SK-N-SH (cell line): ENCODE data around the gene CCDC88C. TPM values are rescaled to one million over a fixed set of nuclear protein-coding genes. Genes with fewer than 3 reads are reported as not detected.

Experiments
- CTCF ChIA-PET: fragments of 300-600, 350-600 bp; formaldehyde crosslinking; extraction: SDS; loops from one replicate; lab custom pipeline; 2021; lab: Yijun Ruan, JAX
- POLR2A ChIA-PET: fragments of 350-600 bp; sonication (Branson Sonifier 250); formaldehyde crosslinking; extraction: SDS; loops from one replicate; lab custom pipeline; 2020; ENCODE audit warnings: antibody characterized with exemption, inconsistent platforms; lab: Yijun Ruan, JAX
- DNase-seq: peaks from one replicate; pipeline ENCODE4 v3.0.0; 2012
- H2AFZ ChIP-seq: fragments of 200-600 bp; sonication (generic); 2 replicates; pipeline ENCODE4 v1.8.1; 2016; ENCODE audit warnings: antibody characterized with exemption, mild to moderate bottlenecking, low read depth
- H3F3A ChIP-seq: fragments of 200-600 bp; sonication (generic); replicated peaks from 2 replicates; pipeline ENCODE3; 2016; ENCODE audit warnings: antibody characterized with exemption, mild to moderate bottlenecking; ENCODE audit not compliant: insufficient read depth
- H3K27ac ChIP-seq, 2 experiments: fragments of 200-500 bp in 1 of 2; fragments of 200-600 bp in 1 of 2; sonication (Bioruptor generic) in 1 of 2; sonication (generic), shearing (Covaris generic) in 1 of 2; 2 replicates each; pipeline versions ENCODE4 v1.5.1 to v1.6.1; 2014 to 2016; ENCODE audit warnings: low read depth in 2 of 2, inconsistent platforms in 1 of 2, low read length in 1 of 2, mild to moderate bottlenecking in 1 of 2, mixed read lengths in 1 of 2
- H3K27me3 ChIP-seq: fragments of 200-600 bp; sonication (generic), shearing (Covaris generic); 2 replicates; pipeline ENCODE4 v1.6.1; 2016; ENCODE audit warnings: mixed run types; ENCODE audit not compliant: insufficient read depth
- H3K36me3 ChIP-seq, 2 experiments: fragments of 200-500 bp in 1 of 2; fragments of 200-600 bp in 1 of 2; sonication (Bioruptor generic) in 1 of 2; sonication (generic) in 1 of 2; replicated peaks in 1 of 2; 2 replicates each; pipeline versions ENCODE3 to v1.5.1; 2014 to 2016; ENCODE audit warnings: low read length in 1 of 2, mild to moderate bottlenecking in 1 of 2; ENCODE audit not compliant: insufficient read depth in 2 of 2, control insufficient read depth in 1 of 2
- H3K4me1 ChIP-seq, 2 experiments: fragments of 200-500 bp in 1 of 2; fragments of 200-600 bp in 1 of 2; sonication (Bioruptor generic) in 1 of 2; sonication (generic), shearing (Covaris generic) in 1 of 2; 2 replicates each; pipeline versions ENCODE4 v1.5.1 to v1.6.1; 2014 to 2016; ENCODE audit warnings: low read depth in 1 of 2, low read length in 1 of 2, mixed run types in 1 of 2; ENCODE audit not compliant: insufficient read depth in 2 of 2, control insufficient read depth in 1 of 2
- H3K4me2 ChIP-seq: fragments of 200-600 bp; sonication (generic), shearing (Covaris generic); 2 replicates; pipeline ENCODE4 v1.6.1; 2017; ENCODE audit warnings: mixed run types
- H3K4me3 ChIP-seq, 2 experiments: fragments of 200-500 bp in 1 of 2; fragments of 200-600 bp in 1 of 2; sonication (Bioruptor generic) in 1 of 2; sonication (generic), shearing (Covaris generic) in 1 of 2; 2 replicates each; pipeline versions ENCODE4 v1.5.1 to v1.8.1; 2014 to 2016; ENCODE audit warnings: low read depth in 2 of 2, inconsistent platforms in 1 of 2, low read length in 1 of 2, mild to moderate bottlenecking in 1 of 2, mixed read lengths in 1 of 2, moderate library complexity in 1 of 2
- H3K79me2 ChIP-seq: fragments of 200-600 bp; sonication (generic); 2 replicates; pipeline ENCODE4 v1.8.1; 2017; ENCODE audit warnings: mild to moderate bottlenecking; ENCODE audit not compliant: insufficient read depth
- H3K9ac ChIP-seq: fragments of 200-600 bp; sonication (generic); 2 replicates; pipeline ENCODE4 v1.6.1; 2017; ENCODE audit warnings: mixed run types
- H3K9me2 ChIP-seq: fragments of 200-600 bp; sonication (generic); 2 replicates; pipeline ENCODE4 v1.6.1; 2017; ENCODE audit warnings: mixed run types
- H3K9me3 ChIP-seq: fragments of 200-600 bp; sonication (generic); 2 replicates; pipeline ENCODE4 v1.6.1; 2017; ENCODE audit warnings: mixed run types, mild to moderate bottlenecking, moderate library complexity
- H4K20me1 ChIP-seq: fragments of 200-600 bp; sonication (generic); 2 replicates; pipeline ENCODE4 v1.6.1; 2017; ENCODE audit warnings: mild to moderate bottlenecking, mixed run types; ENCODE audit not compliant: insufficient read depth
- CHD2 ChIP-seq: fragments of 150-350 bp; IDR thresholded peaks from 2 replicates; pipeline ENCODE4 v1.6.1; 2018; ENCODE audit warnings: low read length; ENCODE audit not compliant: partially characterized antibody
- CTCF ChIP-seq: fragments of 200-600 bp; sonication (generic); IDR thresholded peaks from 2 replicates; pipeline ENCODE4 v1.6.1; 2017; ENCODE audit warnings: antibody characterized with exemption, mild to moderate bottlenecking, moderate library complexity
- EZH2phosphoT487 ChIP-seq: fragments of 200-600 bp; sonication (generic); IDR thresholded peaks from 2 replicates; pipeline ENCODE4 v1.6.1; 2017; ENCODE audit warnings: low read depth, mixed run types, mild to moderate bottlenecking, antibody characterized with exemption, moderate library complexity, borderline replicate concordance
- MEF2A ChIP-seq: IDR thresholded peaks from 2 replicates; pipeline ENCODE4 v1.4.0; 2012; ENCODE audit warnings: low read depth, borderline replicate concordance
- MXI1 ChIP-seq: IDR thresholded peaks from 2 replicates; pipeline ENCODE4 v1.6.1; 2012; ENCODE audit warnings: mild to moderate bottlenecking, low read depth, low read length, improper control_type of control experiment
- NFIC ChIP-seq: IDR thresholded peaks from 2 replicates; pipeline ENCODE4 v1.4.0; 2012; ENCODE audit warnings: borderline replicate concordance
- NRF1 ChIP-seq: IDR thresholded peaks from 2 replicates; pipeline ENCODE4 v1.6.1; 2012; ENCODE audit warnings: low read depth, mild to moderate bottlenecking, low read length
- POLR2AphosphoS5 ChIP-seq: IDR thresholded peaks from 2 replicates; pipeline ENCODE4 v1.6.1; 2012; ENCODE audit warnings: low read depth, low read length
- RCOR1 ChIP-seq: fragments of 150-350 bp; IDR thresholded peaks from 2 replicates; pipeline ENCODE4 v1.6.1; 2017; ENCODE audit warnings: antibody characterized with exemption, low read length
- RXRA ChIP-seq: IDR thresholded peaks from 2 replicates; pipeline ENCODE4 v1.4.0; 2012; ENCODE audit warnings: low read depth, mild to moderate bottlenecking, borderline replicate concordance
- SIN3A ChIP-seq: IDR thresholded peaks from 2 replicates; pipeline ENCODE4 v1.6.1; 2012; ENCODE audit warnings: low read depth, mild to moderate bottlenecking, low read length, moderate library complexity, borderline replicate concordance
- SMC3 ChIP-seq: IDR thresholded peaks from 2 replicates; pipeline ENCODE4 v1.6.1; 2012; ENCODE audit warnings: low read depth, low read length, improper control_type of control experiment
- TAF1 ChIP-seq: IDR thresholded peaks from 2 replicates; pipeline ENCODE4 v1.6.1; 2012; ENCODE audit warnings: low read depth, mild to moderate bottlenecking, low read length, moderate library complexity, borderline replicate concordance
- TEAD4 ChIP-seq: IDR thresholded peaks from 2 replicates; pipeline ENCODE4 v1.4.0; 2012; ENCODE audit warnings: mild to moderate bottlenecking, borderline replicate concordance; ENCODE audit not compliant: insufficient read depth
- USF2 ChIP-seq: fragments of 150-350 bp; IDR thresholded peaks from 2 replicates; pipeline ENCODE4 v1.6.1; 2017; ENCODE audit warnings: antibody characterized with exemption, low read length, low read depth, borderline replicate concordance
- YY1 ChIP-seq: IDR thresholded peaks from 2 replicates; pipeline ENCODE4 v1.4.0; 2012; ENCODE audit warnings: low read depth, mild to moderate bottlenecking
- ZBTB33 ChIP-seq: IDR thresholded peaks from 2 replicates; pipeline ENCODE4 v1.4.0; 2012; ENCODE audit warnings: low read depth, borderline replicate concordance
- WGBS: methylation state at CpG from one replicate; pipeline ENCODE4 v1.1.6; 2017; ENCODE audit warnings: low lambda C conversion rate; 5-methylcytosine and 5-hydroxymethylcytosine counted together
- polyA plus RNA-seq, 3 experiments: library from polyadenylated mRNA; depleted of rRNA; stranded (reverse); fragments of >200 nt; gene quantifications; 2 replicates each; pipeline ENCODE4 v1.2.3, GENCODE V29; 2012

Gene CCDC88C
- polyA plus RNA-seq, 1 of the 3 experiments (the other 2 are of a cell fraction), result 0.39 TPM

- Histone ChIP-seq H3K9me3 (no peaks in the 10 kb centered on the region), H3K4me1 (peaks cover 0 to 22% of the 10 kb centered on the region in 2 experiments; a peak in 1 of 4 replicates), H3K27me3 (no peaks in the 10 kb centered on the region), H3F3A (no peaks in the 10 kb centered on the region), H3K4me3 (no peak overlapping the region), H2AFZ (no peak overlapping the region), H3K9me2 (no peaks in the 10 kb centered on the region), H3K4me2 (no peak overlapping the region), H3K36me3 (no peaks in the 10 kb centered on the region), H3K9ac (no peak overlapping the region), H3K79me2 (no peaks in the 10 kb centered on the region), H4K20me1 (no peaks in the 10 kb centered on the region), H3K27ac (no peak overlapping the region)
- CTCF ChIA-PET, result interaction anchor here (0.6 to 16.0 kb wide), 4 partner anchors 7 to 88 kb away, joined by 3 to 300 read pairs (median 6); partner anchors contain the start of gene CCDC88C
- no peak for DNase-seq
- no CpG with 5 or more reads among the region's 3 CpGs for WGBS
- TF ChIP-seq CHD2 (no peak), POLR2AphosphoS5 (no peak), RXRA (no peak), CTCF (no peak), MXI1 (no peak), MEF2A (no peak), SIN3A (no peak), NFIC (no peak), EZH2phosphoT487 (no peak), YY1 (no peak), TAF1 (no peak), TEAD4 (no peak), NRF1 (no peak), USF2 (no peak)
- POLR2A ChIA-PET, result interaction anchor here (1.0 kb wide), 2 partner anchors 10 to 21 kb away, joined by 3 read pairs; no protein-coding TSS in a partner anchor
Measured at GRCh38 chr14:91331721-91332120, 85.9 kb downstream of the CCDC88C start.

GRCh38 chr14:91330856-91331255 lies 86.8 kb downstream of the CCDC88C start:
- H3K27ac ChIP-seq, result no peak overlapping the region
- no peaks in the 10 kb centered on the region for H3K9me2 ChIP-seq
- H3F3A ChIP-seq, result no peaks in the 10 kb centered on the region
- H2AFZ ChIP-seq, result no peak overlapping the region
- H4K20me1 ChIP-seq, result no peaks in the 10 kb centered on the region
- H3K27me3 ChIP-seq, result no peaks in the 10 kb centered on the region
- H3K4me3 ChIP-seq, result no peak overlapping the region
- no peak overlapping the region for H3K4me2 ChIP-seq
- no peak for DNase-seq
- no peaks in the 10 kb centered on the region for H3K79me2 ChIP-seq
- 74% methylated on average over 8 of the region's 8 CpGs for WGBS
- no peaks in the 10 kb centered on the region for H3K36me3 ChIP-seq
- no peaks in the 10 kb centered on the region for H3K9me3 ChIP-seq
- ChIA-PET CTCF (interaction anchor here (16.0 kb wide), 1 partner anchor 86 kb away, joined by 300 read pairs; the partner anchor contains the start of gene CCDC88C), POLR2A (interaction anchor here (1.0 kb wide), 1 partner anchor 10 kb away, joined by 3 read pairs; no protein-coding TSS in a partner anchor)
- peaks cover 0 to 30% of the 10 kb centered on the region in 2 experiments; a peak in 1 of 4 replicates for H3K4me1 ChIP-seq
- no peak overlapping the region for H3K9ac ChIP-seq
- no peak for TF ChIP-seq TAF1
- no peak for TF ChIP-seq ZBTB33
- no peak for TF ChIP-seq CTCF
- TF ChIP-seq NRF1, result no peak
- TF ChIP-seq RCOR1, result no peak
- TF ChIP-seq SMC3, result no peak
